Measurements from ENCODE around the gene BSND. TPM values are rescaled to one million over a fixed set of nuclear protein-coding genes. Genes with fewer than 3 reads are reported as not detected.

BSND gene
- total RNA-seq, 1 experiment from 2014 or later, result 0.10 TPM

- DNase-seq (ENCODE audit: low spot score), result no peak
Measured at GRCh38 chr1:54991939-54992338, 6.8 kb upstream of the BSND start.

DNA sequence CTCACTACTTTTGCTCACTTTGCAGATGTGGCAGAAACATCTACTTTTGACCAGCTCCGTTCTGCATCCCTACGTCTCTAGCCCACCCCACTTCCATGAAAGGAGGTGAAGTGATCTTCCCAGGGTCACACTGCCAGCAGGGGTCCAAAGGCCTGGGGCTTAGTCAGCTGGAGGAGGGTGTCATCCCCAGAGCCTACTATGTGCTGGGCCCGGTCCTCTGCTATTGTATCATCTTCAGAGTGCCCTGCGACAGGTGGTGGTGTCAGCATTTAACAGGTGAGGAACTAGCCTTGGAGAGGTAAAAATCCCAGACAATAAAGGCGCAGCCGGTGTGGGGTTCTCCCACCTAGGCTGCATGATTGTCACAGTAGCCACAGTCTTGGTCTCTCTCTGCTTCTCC is 5.6 kb upstream of the BSND start:
- no peak for DNase-seq (ENCODE audit: low spot score)

DNA sequence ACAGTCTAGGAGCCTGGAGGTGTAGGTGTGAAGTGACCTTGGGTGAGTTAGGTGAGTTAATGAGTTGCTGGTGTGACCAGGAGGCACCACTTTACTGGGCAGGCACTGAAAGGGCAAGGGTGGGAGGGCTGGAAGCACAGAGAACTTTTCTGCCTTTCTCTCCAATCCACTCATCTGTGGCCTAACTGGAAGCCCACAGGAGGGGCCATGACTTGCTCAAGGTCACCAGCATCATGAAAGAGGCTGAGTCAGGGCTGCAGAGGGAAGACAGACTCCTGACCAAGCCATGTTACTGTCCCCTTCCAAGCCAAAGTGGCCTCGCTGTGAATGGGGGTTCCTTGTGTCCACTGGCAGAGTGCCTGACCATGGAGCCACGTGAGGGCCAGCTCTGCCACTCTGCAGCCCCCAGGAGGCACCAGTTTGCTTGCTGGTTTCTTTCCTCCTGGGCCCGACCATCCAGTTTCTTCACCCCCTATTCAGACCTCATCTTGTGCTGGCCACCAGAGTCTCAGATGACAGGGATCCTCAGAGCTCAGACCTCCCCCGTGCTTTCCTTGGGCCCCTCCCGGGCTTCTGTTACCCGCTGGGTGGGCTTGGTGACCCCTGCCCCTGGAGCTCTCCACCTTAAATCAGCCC is 4.3 kb upstream of the BSND start:
- DNase-seq (ENCODE audit: low spot score), result no peak

GRCh38 chr1:54995013-54995760 is 3.5 kb upstream of the BSND start:
- DNase-seq (ENCODE audit: low spot score), result no peak

GRCh38 chr1:54995835-54996234 is 2.9 kb upstream of the BSND start:
- no peak for DNase-seq (ENCODE audit: low spot score)

GRCh38 chr1:54996359-54996868 is 2.3 kb upstream of the BSND start:
- DNase-seq (ENCODE audit: low spot score), result peak; percentile 77

DNA sequence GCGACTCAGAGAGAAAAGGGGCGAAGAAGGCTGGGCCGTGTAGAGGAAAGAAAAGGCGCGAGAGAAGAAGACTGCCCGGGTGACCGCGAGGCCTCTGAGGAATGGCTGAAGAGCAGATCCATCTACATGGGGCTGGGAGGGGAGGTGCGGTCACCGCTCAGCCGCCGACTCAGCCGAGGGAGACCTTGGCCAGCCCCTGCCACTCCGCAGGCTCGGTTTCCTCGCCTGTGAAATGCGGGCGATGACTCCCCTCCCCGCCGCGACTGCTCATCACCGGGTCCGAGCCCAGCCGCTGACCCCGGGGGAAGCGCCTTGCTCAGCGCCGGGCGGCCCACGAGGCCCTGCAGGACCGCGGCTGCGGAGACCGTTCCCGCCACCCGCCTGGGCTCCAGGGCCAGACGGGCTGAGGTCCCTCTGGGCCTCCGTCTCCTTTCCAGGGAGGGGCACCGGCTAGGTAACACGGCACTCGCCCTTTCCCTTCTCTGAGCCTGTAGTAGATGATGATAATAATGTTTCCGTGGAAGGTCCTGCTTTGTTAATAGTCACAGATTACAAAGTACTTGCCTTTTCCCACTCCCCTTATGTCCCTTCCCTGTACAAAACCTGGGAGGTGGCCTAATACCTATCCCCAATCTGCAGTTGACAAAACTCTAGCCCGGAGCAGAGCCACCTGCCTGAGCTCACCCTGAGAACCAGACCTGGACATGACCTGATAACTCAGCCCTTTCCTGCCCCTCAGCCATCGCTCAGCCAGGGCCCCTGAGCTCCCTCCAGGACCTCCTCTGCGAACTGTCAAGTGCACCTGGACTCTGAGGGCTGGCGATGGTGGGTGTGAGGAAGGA is 1.6 kb upstream of the BSND start:
- no peak for DNase-seq (ENCODE audit: low spot score)

- no peak for DNase-seq (ENCODE audit: low spot score)
Measured at GRCh38 chr1:54997711-54997986, 1.1 kb upstream of the BSND start.

DNA sequence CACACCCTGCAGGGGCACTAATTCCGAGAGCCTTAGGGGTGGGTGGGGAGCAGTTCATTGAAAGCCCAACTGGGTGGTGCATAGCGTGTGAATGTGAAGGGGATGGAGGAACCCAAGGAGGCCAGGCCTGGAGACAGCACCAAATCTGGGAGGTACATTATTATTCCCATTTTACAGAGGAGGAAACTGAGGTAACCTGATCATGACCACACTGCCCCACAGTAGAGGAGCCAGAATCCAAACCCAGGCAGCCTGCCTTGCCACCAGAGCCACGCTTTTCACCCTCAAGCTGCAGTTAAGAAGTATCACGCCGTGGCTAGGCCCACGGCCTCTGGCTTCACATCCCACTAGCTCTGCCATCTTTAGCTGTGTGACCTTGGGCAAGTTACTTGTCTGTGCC is 633 bp upstream of the BSND start:
- no peak for DNase-seq (ENCODE audit: low spot score)

DNA sequence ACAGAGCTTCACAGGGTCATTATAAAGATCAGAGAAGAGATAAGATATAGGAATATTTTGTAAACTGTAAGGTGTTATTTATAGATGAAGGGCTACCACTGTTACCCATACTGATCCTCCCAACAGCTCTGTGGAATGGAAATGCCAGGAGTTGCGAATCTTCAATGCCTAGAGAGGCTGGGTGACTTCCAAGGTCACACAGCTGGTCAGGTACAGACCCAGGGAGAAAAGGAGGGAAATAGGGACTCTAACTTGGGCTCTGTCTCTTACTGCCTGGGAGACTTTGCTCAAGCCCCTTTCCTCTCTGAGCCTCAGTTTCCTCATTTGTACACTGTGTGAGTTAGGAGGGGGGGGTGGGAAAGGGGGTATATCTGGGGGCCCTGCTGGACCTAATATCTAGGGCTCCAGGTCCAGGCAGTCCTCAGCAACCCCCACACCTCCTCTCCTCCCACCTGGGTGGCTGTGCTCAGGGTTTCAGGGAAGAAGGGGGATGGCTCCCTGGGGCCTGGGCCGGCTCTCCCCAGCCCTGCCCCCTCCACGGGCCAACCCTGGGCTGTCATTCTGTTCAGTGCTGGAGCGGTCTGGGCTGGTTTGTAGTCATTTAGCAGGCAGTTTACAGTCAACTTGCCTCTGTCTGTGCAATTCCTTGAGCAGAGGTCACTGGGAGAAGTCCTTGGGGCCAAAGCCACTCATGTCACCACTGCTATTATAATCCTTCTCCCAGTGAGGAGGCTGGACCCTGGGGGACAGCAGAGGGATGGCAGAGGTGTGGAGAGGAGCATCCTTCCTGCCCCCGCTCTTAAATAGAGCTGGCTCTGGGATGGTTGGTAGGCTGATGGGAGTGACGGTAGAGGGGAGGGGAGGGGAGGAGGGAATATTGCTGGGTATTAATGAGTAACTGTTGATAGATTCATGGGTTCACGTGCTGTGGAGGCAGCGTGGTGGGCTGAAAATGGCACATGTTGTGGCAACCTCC is 1.7 kb downstream of the BSND start:
- DNase-seq (ENCODE audit: low spot score), result no peak

GRCh38 chr1:55001311-55001710 is 2.6 kb downstream of the BSND start:
- DNase-seq (ENCODE audit: low spot score), result no peak

DNA sequence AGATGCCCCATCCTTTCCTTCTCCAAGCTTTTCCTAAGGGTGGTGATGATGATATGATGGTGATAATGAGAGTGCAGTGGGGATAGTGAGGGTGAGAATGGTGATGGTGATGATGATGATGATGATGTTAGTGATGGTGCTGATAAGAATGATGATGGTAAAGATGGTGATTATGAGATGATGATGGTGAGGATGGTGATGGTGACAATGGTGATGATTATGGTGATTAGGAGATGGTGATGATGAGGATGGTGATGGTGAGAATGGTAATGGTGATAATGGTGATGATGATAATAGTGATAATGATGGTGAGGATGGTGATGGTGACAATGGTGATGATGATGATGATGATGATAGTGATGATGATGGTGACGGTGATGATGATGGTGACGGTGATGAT is 4.0 kb downstream of the BSND start:
- DNase-seq (ENCODE audit: low spot score), result no peak

GRCh38 chr1:55005351-55006140 is 6.8 kb downstream of the BSND start:
- DNase-seq (ENCODE audit: low spot score), result no peak

GRCh38 chr1:55006931-55007330 is 8.2 kb downstream of the BSND start:
- no peak for DNase-seq (ENCODE audit: low spot score)

GRCh38 chr1:55007625-55008024 is 8.9 kb downstream of the BSND start:
- no peak for DNase-seq (ENCODE audit: low spot score)

DNA sequence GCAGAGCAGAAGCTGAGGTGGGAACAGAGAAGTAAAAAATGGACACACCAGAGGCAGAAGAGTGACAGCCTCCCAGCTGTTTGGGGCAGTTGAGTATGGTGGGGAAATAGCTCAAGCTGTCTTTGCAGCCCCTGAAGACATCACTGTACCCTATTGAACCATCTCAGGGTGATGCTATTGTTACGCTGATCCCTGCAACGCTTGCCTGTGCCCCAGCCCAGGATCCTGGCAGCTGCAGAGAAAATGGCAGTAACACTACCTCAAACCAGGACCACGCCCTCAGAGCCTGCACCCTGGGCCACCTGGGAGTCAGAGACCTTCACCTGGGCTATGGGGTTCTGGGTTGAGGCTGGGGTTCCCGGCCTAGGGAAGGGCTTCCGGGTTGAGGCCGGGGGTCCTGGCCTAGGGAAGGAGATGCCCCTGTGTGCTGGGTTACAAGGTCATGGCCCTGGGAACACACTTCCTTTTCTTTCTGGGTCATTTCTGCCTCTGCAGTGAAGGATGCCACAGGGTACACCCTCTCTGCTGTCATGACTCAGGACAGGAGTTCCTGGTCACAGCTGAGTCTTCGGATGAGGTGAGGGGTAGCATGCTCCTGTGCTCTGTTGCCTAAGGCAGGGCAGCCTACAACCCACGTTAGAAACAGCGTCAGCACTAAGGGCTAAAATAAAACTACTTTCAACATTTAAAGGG is 11.6 kb downstream of the BSND start:
- DNase-seq (ENCODE audit: low spot score), result no peak

DNA sequence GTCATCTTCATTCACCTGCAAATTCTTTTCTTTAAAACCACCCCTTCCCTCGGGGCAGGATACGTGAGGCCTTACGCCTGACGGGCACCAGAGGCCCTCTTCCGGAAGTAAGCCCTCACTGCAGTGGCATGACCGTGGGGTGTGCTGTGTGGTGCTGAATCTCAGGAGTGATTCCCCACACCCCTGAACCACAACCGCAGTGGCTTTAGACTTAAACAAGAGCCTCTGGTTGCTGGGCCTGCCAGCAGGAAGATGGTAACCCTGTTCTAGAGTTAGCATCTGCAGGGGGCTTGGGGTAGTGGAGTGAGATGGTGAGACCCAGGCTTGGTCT is 12.1 kb downstream of the BSND start:
- DNase-seq (ENCODE audit: low spot score), result no peak

DNA sequence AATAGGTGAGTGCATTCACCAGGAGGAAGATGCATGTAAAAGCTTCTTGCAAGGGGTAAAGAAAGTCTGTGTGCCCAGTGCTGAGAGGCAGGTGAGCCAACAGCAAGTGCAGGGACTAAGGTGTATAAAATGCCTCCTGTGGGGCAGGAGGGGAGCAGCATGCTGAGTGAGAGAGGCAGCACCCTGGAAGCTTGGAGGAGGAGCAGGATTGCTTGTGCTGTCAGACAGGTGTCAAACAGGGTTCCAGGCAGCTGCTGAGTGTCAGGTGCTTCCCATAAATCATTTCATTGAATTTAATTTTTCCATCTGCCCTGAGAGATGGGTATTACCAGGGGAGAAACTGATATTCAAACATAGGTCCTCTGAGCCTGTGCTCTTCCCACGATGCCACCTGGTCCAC is 13.9 kb downstream of the BSND start:
- no peak for DNase-seq (ENCODE audit: low spot score)

- DNase-seq (ENCODE audit: low spot score), result no peak
Measured at GRCh38 chr1:55015123-55015522, 16.4 kb downstream of the BSND start.

Data from HT-29 (cell line).